Osteocyte (in vitro differentiated cells): ENCODE results near the gene NFYC. TPM values are rescaled to one million over a fixed set of nuclear protein-coding genes. Genes with fewer than 3 reads are reported as not detected.

ENCODE experiments used
- DNase-seq: peaks from one replicate; pipeline ENCODE4 v3.0.0; 2021; ENCODE audit warnings: mixed read lengths; ENCODE audit not compliant: unreplicated experiment; ENCODE audit errors: extremely low spot score
- H3K27ac Mint-ChIP-seq: one replicate; pipeline ENCODE4 v1.8.0; 2021; ENCODE audit warnings: mild to moderate bottlenecking, mixed read lengths; ENCODE audit not compliant: unreplicated experiment
- H3K27me3 Mint-ChIP-seq: one replicate; pipeline ENCODE4 v1.8.0; 2021; ENCODE audit warnings: mixed read lengths; ENCODE audit not compliant: unreplicated experiment
- H3K36me3 Mint-ChIP-seq: one replicate; pipeline ENCODE4 v1.8.0; 2021; ENCODE audit warnings: mixed read lengths; ENCODE audit not compliant: unreplicated experiment
- H3K4me1 Mint-ChIP-seq: one replicate; pipeline ENCODE4 v1.8.0; 2021; ENCODE audit warnings: mixed read lengths; ENCODE audit not compliant: unreplicated experiment
- H3K4me3 Mint-ChIP-seq: one replicate; pipeline ENCODE4 v1.8.0; 2021; ENCODE audit warnings: mild to moderate bottlenecking, moderate library complexity, mixed read lengths; ENCODE audit not compliant: unreplicated experiment
- H3K9me3 Mint-ChIP-seq: one replicate; pipeline ENCODE4 v1.8.0; 2021; ENCODE audit warnings: mixed read lengths; ENCODE audit not compliant: unreplicated experiment
- total RNA-seq: library from RNA; stranded (reverse); gene quantifications from 2 replicates; pipeline ENCODE4 v1.2.1, GENCODE V29; 2021
- TF ChIP-seq, protein P1 (sequence below): fragments of 200-600 bp; sonication (generic); IDR thresholded peaks from 2 replicates; pipeline ENCODE4 v1.5.0; 2021; ENCODE audit warnings: antibody characterized with exemption, mild to moderate bottlenecking, moderate library complexity

NFYC gene
- total RNA-seq, 1 donor from 2014 or later, result 49.0 TPM

DNA sequence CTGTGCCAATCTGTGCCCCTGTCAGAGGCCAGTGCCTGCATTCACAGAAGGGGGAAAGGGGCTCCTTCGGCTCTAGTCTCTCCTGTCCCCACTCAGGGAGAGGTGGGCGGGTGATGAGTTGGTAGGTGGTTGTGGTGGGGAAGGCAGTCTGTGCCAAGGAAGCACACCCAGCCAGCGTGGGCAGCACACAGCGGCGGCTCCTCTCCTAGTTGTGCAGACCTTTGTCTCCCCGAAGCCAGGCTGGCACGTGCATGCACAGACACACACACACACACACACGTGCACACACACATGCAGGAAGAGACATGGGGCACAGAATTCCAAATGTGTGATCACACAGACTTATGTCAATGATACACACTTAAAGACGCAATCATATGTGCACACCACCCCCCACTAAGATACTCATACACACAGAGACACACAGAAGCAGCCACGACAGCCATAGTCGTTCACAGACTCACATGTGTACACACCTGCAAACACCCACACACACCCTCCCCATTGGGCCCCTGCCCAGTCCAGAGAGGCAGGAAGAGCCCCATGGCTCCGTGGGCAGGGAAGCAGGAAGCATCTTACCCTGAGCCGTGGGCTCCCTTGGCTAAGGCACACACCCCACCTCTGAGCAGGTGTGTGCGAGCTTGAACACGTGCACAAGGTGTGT lies 42.4 kb upstream of the NFYC start:
- TF ChIP-seq, protein P1, sequence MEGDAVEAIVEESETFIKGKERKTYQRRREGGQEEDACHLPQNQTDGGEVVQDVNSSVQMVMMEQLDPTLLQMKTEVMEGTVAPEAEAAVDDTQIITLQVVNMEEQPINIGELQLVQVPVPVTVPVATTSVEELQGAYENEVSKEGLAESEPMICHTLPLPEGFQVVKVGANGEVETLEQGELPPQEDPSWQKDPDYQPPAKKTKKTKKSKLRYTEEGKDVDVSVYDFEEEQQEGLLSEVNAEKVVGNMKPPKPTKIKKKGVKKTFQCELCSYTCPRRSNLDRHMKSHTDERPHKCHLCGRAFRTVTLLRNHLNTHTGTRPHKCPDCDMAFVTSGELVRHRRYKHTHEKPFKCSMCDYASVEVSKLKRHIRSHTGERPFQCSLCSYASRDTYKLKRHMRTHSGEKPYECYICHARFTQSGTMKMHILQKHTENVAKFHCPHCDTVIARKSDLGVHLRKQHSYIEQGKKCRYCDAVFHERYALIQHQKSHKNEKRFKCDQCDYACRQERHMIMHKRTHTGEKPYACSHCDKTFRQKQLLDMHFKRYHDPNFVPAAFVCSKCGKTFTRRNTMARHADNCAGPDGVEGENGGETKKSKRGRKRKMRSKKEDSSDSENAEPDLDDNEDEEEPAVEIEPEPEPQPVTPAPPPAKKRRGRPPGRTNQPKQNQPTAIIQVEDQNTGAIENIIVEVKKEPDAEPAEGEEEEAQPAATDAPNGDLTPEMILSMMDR, result no peak
- DNase-seq, result no peak
- H3K4me1 Mint-ChIP-seq, result peaks cover 6% of the 10 kb centered on the region
- no peaks in the 10 kb centered on the region for H3K9me3 Mint-ChIP-seq
- H3K27me3 Mint-ChIP-seq, result no peaks in the 10 kb centered on the region
- no peak overlapping the region for H3K27ac Mint-ChIP-seq
- no peaks in the 10 kb centered on the region for H3K36me3 Mint-ChIP-seq
- H3K4me3 Mint-ChIP-seq, result no peak overlapping the region

DNA sequence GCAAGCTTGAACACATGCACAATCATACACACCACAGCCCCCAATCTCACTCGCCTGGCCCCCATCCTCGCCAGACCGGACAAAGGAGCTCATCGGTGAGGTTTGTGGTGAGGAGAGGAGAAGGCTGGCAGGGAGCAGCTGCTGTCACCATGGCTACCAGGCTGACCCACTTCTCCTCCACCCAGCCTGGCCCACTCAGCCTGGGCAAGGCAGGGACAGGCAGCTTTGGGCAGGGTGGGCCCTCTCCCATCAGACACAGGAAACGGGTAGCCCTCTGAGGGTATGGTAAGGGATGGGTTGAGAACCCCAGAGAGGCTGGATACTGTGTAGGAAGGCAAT lies 41.9 kb upstream of the NFYC start:
- H3K4me1 Mint-ChIP-seq, result peaks cover 7% of the 10 kb centered on the region
- peaks cover 4% of the 10 kb centered on the region for H3K27me3 Mint-ChIP-seq
- no peak overlapping the region for H3K27ac Mint-ChIP-seq
- TF ChIP-seq, protein P1, result no peak
- H3K4me3 Mint-ChIP-seq, result no peak overlapping the region
- H3K36me3 Mint-ChIP-seq, result no peaks in the 10 kb centered on the region
- H3K9me3 Mint-ChIP-seq, result no peaks in the 10 kb centered on the region
- DNase-seq, result no peak

DNA sequence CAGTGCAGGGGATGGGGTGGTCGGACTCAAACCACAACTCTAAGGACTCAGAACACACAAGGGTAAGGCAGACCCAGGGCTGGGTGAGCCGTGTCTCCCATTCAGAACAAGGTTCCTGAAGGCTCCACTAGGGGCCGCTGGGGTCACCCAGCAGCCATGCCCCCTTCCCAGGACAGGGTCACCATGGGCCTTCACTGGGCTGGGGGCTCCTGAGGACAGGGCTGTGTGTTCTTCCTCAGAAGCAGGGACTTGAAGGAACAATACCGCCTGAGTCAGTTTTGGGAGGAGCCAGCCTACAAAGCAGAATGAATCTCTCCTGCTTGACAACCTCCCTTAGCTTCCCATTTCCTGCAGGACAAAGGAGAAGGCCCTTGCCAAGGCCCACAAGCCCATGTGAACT lies 41.4 kb upstream of the NFYC start:
- peaks cover 9% of the 10 kb centered on the region for H3K4me1 Mint-ChIP-seq
- TF ChIP-seq, protein P1, result no peak
- H3K9me3 Mint-ChIP-seq, result no peaks in the 10 kb centered on the region
- no peaks in the 10 kb centered on the region for H3K36me3 Mint-ChIP-seq
- no peak for DNase-seq
- peaks cover 7% of the 10 kb centered on the region for H3K27me3 Mint-ChIP-seq
- H3K27ac Mint-ChIP-seq, result no peak overlapping the region
- no peak overlapping the region for H3K4me3 Mint-ChIP-seq

DNA sequence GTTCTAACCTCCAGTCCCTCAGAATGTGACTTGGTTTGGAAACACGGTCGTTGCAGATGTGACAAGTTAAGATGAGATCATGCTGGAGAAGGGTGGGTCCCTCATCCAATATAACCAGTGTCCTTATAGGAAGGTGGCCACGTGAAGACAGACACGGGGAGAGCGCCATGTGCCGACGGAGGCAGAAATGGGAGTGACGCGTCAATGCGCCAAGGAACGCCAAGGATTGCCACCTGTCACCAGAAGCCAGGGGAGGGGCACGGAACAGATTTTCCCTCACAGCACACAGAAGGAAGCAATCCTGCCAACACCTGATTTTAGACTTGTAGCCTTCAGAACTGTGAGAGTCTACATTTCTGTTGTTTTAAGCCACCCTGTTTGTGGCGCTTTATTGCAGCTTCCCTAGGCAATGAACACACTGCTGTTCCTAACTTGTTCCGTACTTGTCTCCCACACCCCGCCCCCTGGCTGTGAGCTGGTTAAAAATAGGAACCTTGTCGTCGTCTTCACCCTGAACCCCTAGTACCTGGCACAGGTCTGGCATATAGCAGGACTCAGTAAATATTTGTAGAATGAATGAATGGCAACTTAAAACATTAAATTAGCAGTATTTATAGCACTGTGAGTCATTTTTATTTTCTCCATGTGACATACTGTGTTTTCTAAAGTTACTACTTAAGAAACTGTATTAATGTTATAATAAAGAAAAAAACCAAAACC lies 40.2 kb upstream of the NFYC start:
- Mint-ChIP-seq H3K9me3 (no peaks in the 10 kb centered on the region), H3K4me3 (no peak overlapping the region), H3K27me3 (peaks cover 7% of the 10 kb centered on the region), H3K4me1 (peaks cover 6% of the 10 kb centered on the region), H3K36me3 (no peaks in the 10 kb centered on the region), H3K27ac (no peak overlapping the region)
- DNase-seq, result no peak
- TF ChIP-seq, protein P1, result no peak

DNA sequence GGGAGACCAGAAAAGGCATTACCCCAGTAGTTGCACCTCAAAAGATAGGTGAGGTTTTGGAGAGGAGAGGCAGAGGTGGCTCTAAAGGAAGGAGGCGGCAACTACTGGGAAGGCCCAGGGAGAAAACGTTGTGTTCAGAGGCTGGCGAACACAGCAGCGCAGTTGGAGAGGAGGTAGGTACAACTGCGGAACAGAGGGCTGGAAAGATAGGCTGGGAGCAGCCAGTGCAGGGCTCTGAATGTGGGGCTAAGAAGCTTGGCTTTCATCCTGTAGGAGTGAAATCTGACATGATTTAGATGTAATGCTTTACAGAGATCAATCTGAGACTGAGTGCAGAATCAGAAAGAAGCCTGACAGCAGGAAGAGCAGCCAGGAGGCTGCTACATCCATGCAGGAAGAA lies 39.0 kb upstream of the NFYC start:
- Mint-ChIP-seq H3K4me1 (peaks cover 3% of the 10 kb centered on the region), H3K4me3 (no peak overlapping the region), H3K27ac (no peak overlapping the region), H3K36me3 (no peaks in the 10 kb centered on the region), H3K9me3 (no peaks in the 10 kb centered on the region), H3K27me3 (peaks cover 11% of the 10 kb centered on the region)
- no peak for DNase-seq
- TF ChIP-seq, protein P1, result no peak
